HG02885 (cell line): ENCODE measurements around the gene STAG2.
A peak's percentile ranks its signal among the peaks of the same experiment; 100 is the strongest.
"Not testable (repeated sequence)": the region's sequence is repeated elsewhere in the genome, so short reads cannot be mapped to it uniquely, and the experiment has no call there.

Source experiments
- ATAC-seq: cut with Tn5 transposase; IDR thresholded peaks from one replicate; pipeline ENCODE4 v1.9.1; 2021; ENCODE audit warnings: mild to moderate bottlenecking; ENCODE audit not compliant: unreplicated experiment, poor library complexity

STAG2 gene

GRCh38 chrX:124028182-124028581 is 66.7 kb downstream of the STAG2 start:
- ATAC-seq: no peak

- peak; percentile 90 for ATAC-seq
Observed at GRCh38 chrX:124030520-124030919, 69.0 kb downstream of the STAG2 start.

GRCh38 chrX:124033821-124034220 is 72.3 kb downstream of the STAG2 start:
- ATAC-seq: no peak

GRCh38 chrX:124035657-124036056 is 74.2 kb downstream of the STAG2 start:
- ATAC-seq: no peak

GRCh38 chrX:124042042-124042441 is 80.5 kb downstream of the STAG2 start:
- ATAC-seq: no peak

GRCh38 chrX:124045109-124045508 is 83.6 kb downstream of the STAG2 start:
- no peak for ATAC-seq

- ATAC-seq: not testable (repeated sequence)
Observed at GRCh38 chrX:124084417-124084816, 122.9 kb downstream of the STAG2 start.

GRCh38 chrX:124085063-124085462 is 123.6 kb downstream of the STAG2 start:
- ATAC-seq: no peak

GRCh38 chrX:124086411-124086810 is 124.9 kb downstream of the STAG2 start:
- ATAC-seq: no peak

- no peak for ATAC-seq
Observed at GRCh38 chrX:124087000-124087746, 125.7 kb downstream of the STAG2 start.

GRCh38 chrX:124093222-124093621 is 131.7 kb downstream of the STAG2 start:
- ATAC-seq: no peak

GRCh38 chrX:124097116-124097515 is 135.6 kb downstream of the STAG2 start:
- no peak for ATAC-seq

GRCh38 chrX:124098089-124098488 is 136.6 kb downstream of the STAG2 start:
- ATAC-seq: peak; percentile 72

GRCh38 chrX:124103966-124104365 is 142.5 kb downstream of the STAG2 start:
- no peak for ATAC-seq

GRCh38 chrX:124104512-124104911 is 143.0 kb downstream of the STAG2 start:
- not testable (repeated sequence) for ATAC-seq

- no peak for ATAC-seq
Observed at GRCh38 chrX:124113621-124114600, 152.4 kb downstream of the STAG2 start.

GRCh38 chrX:124117325-124117724 is 155.8 kb downstream of the STAG2 start:
- no peak for ATAC-seq

GRCh38 chrX:124125471-124125870 is 164.0 kb downstream of the STAG2 start:
- no peak for ATAC-seq

GRCh38 chrX:124127496-124127895 is 166.0 kb downstream of the STAG2 start:
- no peak for ATAC-seq

GRCh38 chrX:124132437-124132836 is 170.9 kb downstream of the STAG2 start:
- not testable (repeated sequence) for ATAC-seq

GRCh38 chrX:124145749-124146148 is 184.2 kb downstream of the STAG2 start:
- ATAC-seq: no peak
